Thyroid gland (tissue), 4 donors: ENCODE data around the gene ETV2.

Source experiments
- POLR2A ChIP-seq, 2 donors: fragments of 450-650 bp; IDR thresholded peaks; one replicate each; pipeline ENCODE4 v1.6.1; 2017; ENCODE audit warnings: antibody characterized with exemption in 2 of 2, mild to moderate bottlenecking in 2 of 2, moderate library complexity in 1 of 2
- TF ChIP-seq, protein P1 (sequence below), 6 experiments: fragments of 200-600 bp in 3 of 6; fragments of 450-650 bp in 3 of 6; sonication (generic) in 3 of 6; IDR thresholded peaks; one replicate each; pipeline ENCODE4 v1.5.1; 2016 to 2019; ENCODE audit warnings: antibody characterized with exemption in 6 of 6, mild to moderate bottlenecking in 2 of 6, inconsistent platforms in 1 of 6, moderate library complexity in 1 of 6

DNA sequence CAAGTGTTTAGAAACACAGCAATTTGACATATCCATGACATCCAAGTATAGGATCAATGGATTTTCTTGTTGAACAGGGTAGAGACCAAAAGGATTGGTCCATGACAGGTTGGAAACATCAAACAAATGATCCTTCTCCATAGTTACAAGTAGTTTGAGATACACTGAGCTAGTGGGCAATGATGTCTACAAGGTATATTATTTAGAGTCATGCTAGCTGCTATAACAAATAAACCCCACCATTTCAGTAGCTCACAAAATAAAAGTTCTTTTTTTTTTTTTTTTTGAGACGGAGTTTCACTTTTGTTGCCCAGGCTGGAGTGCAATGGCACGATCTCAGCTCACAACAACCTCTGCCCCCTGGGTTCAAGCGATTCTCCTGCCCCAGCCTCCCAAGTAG, 33.9 kb upstream of the ETV2 start:
- TF ChIP-seq, protein P1, sequence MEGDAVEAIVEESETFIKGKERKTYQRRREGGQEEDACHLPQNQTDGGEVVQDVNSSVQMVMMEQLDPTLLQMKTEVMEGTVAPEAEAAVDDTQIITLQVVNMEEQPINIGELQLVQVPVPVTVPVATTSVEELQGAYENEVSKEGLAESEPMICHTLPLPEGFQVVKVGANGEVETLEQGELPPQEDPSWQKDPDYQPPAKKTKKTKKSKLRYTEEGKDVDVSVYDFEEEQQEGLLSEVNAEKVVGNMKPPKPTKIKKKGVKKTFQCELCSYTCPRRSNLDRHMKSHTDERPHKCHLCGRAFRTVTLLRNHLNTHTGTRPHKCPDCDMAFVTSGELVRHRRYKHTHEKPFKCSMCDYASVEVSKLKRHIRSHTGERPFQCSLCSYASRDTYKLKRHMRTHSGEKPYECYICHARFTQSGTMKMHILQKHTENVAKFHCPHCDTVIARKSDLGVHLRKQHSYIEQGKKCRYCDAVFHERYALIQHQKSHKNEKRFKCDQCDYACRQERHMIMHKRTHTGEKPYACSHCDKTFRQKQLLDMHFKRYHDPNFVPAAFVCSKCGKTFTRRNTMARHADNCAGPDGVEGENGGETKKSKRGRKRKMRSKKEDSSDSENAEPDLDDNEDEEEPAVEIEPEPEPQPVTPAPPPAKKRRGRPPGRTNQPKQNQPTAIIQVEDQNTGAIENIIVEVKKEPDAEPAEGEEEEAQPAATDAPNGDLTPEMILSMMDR (IDR thresholded peaks at IDR 0.05) = no peak
- TF ChIP-seq POLR2A (IDR thresholded peaks at IDR 0.05) = no peak
